ENCODE measurements around the gene CTCF. TPM values are rescaled to one million over a fixed set of nuclear protein-coding genes. Genes with fewer than 3 reads are reported as not detected.

The CTCF gene
- total RNA-seq, 1 experiment from 2014 or later: 41.3 TPM

DNA sequence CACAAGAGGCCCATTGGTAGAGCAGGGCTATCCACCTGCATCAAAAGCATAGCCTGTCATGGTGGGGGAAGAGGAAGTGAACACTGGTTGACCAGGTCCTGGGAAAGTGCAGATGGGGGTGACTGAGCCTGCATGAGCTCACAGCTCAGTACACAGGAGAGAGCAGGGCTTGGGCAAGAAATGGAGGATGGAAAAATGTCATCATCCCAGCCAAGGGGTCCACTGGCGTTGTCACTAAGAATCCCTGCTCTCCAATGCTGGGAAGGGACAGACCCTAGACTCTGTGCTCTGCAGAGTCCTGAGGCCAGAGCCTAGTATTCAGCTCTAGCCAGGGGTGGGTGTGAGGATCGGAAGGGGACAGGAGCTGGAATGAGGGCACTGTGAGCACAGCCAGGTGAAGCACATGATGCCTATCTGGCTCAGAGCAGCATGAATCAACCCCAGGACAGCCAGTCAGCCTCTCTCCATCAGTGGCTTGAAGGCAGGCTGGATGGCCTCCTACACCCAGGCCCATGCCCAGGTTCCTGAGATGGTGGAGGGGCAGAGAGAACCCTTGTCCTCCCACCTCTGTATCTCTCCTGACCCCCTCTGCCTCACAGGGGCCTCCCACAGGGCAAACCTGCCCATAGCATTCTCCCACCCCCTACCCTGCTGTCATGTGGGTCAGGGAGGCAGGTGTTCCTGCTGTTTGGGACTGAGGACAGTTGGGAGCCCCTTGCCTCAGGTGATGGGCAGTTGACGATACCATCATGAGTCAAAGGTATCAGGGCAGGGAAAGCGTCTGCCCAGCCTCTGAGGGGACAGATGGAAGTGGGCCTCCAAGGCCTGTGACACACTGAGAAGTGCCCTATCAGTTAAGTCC, 13.8 kb upstream of the CTCF start:
- no peak for DNase-seq (ENCODE audit: low spot score)

DNA sequence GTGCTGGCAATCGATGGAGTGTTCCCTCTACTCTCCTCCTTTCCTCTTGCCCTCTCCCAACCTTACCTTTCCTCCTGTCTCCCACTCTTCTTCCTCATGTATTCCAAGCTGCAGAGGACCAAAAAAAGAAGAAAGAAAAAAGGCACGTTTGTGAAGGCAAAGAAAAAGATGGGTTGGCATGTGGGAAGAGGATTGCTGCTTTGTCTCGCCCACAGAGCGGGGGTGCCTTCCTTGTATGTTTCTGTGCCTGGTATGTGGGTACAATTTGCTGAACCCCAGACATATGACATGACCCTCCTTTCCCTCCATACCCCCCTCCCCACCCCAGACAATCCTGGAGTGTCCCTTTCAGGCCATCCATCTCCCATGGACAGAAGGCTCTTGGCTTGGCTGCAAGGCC, 13.1 kb upstream of the CTCF start:
- DNase-seq (ENCODE audit: low spot score): no peak

DNA sequence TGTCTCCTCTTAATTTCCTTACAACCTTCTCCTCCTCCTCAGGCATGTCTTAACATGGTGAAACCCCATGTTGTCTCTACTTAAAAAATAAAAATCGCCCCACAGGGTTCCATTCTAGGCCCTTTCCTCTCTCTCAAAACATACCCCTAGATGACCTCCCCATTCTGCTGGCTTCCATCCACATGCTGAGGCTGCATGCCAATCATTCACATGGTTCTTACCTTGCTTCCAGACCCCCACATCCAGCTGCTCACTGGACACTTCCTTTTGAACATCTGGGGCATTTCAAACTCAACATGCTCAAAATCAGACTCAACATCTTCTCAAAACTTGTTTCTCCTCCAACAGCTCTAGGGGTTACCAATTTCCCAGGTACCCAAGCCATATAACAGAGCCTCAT, 12.4 kb upstream of the CTCF start:
- DNase-seq (ENCODE audit: low spot score): no peak

DNA sequence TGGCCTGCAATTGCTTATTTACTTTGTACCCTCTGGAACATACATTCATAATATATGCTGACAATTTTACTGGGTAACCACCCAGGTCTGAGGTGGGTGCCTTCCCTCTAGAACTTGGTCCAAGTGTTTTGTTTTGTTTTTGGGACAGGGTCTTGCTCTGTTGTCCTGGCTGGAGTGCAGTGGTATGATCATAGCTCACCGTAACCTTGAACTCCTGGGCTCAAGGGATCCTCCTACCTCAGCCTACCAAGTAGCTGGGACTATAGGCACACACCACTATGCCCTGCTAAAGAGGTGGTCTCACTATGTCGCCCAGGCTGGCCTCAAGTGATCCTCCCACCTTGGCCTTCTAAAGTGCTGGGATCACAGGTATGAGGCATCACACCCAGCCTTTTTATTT, 11.2 kb upstream of the CTCF start:
- no peak for DNase-seq (ENCODE audit: low spot score)

DNA sequence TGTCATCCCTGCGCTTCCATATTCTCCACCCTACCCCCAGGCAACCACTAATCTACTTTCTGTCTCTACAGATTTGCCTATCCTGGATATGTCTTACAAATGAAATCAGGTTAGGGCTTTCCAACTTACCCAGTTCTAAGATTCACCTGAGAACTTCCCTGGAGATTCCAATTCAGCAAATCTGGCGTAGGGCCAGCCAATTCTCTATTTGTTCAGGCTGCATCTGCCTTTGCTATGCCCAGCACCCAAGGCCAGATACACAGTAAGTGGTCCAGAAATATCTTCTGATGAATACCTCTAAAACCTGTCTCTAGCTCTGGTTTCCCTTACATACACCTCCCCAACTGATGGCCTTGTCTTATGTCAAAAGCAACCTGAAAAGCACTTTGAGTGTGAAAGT, 10.4 kb upstream of the CTCF start:
- DNase-seq (ENCODE audit: low spot score): no peak

DNA sequence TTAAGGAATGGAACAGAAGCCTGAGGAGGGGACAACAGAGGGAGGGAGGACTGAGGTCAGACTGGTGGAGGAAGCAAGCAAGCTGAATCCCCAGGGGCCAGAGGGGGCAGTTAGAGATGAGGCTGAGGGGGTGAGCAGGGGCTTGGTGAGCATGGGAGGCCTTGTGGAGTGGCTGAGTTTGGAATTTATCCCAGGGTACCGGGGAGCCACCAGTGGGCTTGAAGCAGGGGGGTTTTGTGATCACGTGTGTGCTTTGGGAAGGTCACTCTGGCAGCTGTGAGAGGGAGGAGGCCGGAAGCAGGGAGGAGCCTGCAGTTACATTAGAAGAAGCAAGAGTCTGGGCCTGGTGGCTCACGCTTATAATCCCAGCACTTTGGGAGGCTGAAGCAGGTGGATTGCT, 9.8 kb upstream of the CTCF start:
- DNase-seq (ENCODE audit: low spot score): no peak

DNA sequence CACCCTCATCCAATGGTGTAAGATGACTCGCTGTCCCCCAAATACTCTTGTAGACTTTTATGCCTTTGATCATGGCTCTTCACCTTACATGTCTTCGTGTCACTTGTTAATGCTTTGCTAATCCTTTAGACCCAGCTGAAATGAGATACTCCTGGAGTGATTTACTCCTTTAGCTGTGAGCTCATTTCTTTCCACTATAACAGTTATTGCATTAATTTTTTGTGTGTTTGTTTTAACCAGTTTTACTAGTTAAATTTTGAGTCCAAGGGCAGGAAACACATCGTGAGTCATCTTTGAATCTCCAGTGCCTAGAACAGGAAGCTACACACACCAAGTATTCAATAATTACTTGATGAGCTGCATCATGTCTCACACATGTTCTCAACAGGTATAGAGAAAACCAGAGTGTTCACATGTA, 6.5 kb upstream of the CTCF start:
- DNase-seq (ENCODE audit: low spot score): no peak

DNA sequence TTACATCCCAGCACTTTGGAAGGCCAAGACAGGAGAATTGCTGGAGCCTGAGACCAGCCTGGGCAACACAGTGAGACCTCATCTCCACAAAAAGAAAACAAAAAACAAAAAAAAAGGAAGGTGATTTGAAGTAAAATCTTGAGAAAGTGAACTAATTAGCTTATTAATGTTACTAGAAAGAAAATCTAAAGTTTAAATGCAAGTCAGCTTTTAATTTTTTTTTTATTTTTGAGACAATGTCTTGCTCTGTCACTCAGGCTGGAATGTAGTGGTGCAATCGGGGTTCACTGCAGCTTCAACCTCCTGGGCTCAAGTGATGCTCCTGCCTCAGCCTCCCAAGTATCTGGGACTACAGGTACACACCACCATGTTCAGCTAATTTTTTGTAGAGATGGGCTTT, 3.5 kb upstream of the CTCF start:
- no peak for DNase-seq (ENCODE audit: low spot score)

DNA sequence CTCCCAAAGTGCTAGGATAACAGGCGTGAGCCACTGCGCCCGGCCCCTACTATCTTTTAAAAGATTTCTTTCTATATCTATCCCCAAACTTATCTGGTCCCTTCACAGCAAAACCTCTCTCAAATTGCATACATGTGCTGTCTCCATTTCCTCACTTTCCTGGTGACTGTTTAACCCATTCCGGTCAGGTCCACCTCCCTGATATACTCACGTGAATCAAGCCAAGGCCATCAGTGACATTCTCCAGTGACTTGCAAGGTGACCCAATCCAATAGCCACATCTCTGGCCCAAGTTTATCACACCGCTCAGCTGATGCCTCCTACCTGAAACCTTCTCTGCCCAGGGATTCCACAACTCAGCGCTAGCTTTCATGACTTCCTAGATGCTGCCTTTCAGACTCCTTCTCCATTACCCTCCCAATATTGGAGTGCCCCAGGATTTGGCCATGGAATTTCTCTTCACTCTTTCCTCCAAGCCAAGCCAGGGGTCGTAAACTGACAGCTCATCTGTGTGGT, 1.4 kb upstream of the CTCF start:
- DNase-seq (ENCODE audit: low spot score): no peak

DNA sequence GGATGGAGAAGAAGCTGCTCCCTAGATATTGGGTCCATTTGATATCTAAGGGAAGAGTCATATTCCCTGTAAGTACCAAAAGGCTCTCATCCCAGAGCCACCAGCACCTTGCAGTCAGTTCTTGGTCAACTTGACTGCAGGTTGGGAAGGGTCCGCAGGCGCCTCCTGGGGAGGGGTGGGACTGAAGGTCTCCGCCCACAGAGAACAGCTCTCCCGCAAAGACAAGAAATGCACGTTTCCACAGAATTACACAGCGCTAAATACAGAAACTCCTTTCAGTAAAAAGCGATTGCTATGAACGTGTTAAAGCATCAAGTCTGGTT, 864 bp upstream of the CTCF start:
- no peak for DNase-seq (ENCODE audit: low spot score)

DNA sequence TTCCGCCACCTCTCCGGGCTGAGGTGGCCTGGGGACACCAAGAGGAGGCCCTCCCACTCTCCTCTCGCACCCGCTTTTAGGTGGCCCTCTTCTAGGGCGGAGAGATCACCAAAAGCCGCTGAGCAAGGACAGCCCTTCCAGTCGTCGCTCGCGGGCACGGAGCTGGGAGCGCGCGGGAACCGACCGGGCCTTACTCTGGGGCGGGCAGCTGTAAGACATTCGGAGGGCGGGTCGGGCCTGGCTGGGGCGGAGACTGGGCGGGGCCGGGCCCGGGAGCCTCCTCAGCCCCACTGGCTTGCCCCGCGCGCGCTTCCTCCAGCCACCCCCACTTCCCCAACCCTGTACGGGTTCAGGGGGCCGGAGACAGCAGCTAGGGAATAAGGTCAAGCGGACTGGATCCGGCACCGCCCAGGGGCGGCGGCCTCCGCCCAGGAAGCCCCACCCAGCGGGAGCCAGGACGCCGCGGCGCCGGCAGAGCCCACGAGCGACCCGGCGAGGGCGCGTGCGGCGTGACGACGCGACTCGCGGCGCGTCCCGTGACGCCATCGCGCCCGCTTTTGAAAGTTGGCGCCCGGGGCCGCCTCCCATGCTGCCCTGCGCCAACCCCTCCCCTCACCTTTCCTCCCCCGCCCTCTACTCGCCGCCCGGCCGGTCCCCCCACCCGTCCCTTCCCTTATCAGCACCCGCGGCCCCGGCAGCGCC, 351 bp upstream of the CTCF start:
- peak; percentile 92 for DNase-seq (ENCODE audit: low spot score)

DNA sequence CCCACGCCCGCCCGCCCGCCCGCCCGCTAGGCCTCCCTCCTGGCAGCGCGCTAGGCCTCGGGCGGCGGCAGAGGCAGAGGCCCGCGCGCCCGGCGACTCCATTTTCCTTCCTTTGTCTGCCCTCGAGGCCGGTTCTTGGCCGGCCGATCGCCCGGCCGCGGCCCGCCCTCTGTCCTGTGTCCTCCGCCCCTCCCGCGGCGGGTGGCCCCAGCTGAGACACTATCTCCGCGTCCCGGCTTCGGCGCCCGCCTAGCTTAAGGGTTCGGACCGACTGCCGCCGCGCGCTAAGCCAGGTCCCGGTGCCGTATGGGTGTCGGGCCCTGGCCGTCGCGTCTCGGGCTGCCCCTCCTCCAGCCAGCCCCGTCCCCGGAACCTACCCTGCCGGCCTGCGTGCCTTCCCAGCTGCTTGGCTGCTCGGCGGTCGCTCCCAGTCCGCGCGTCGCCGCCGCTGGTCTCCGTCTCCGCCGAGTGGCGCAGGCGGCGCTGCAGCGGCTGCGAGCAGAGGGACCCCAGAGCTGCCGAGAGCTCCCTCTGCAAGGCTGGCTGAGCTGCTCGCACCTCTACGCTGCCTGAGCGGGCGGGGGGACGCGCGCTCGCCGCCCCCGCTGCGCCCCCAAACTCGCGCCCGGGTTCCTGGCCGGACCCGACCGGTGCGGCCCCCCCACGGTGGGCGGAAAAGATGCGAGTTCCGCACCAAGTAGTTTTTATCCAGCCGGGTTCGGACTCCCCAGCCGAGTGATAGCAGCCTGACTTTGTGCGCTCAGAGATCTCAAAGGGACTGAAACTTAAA, 787 bp downstream of the CTCF start:
- no peak for DNase-seq (ENCODE audit: low spot score)

DNA sequence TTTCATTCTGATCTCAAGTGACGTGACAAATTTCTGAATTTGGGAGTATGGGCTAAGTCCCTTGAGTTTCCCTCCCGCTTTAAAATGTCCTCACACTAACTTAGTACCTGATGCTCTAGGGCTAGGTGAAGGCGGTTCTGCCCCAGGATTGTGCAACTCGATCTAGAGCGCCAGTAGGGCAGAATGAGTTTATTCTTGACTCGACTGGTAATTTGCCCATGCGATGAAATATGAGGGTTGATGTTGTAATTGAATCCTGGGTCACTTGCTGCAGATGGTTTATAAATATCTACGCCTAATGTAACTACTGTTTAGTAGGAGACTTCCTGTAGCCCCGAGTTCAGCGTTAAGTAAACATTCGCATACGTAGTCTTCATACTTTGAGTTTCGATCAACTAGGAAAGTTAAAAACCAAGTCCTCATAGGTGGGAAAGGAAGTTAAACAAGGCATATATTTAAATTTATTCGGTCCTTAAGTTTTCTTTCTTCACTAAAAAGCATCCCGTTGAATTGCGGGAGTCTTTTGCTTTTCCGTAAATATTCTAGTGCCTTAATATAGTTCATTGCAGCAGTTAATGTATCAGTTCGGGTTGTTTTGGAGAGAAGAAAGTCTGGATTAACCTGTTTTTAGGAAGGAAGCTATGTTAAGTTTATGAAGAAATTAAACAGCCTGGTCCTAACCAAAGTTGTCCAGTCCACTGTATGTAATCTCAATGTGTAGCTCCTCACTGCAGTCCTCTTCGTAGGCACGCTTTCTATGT, 1.6 kb downstream of the CTCF start:
- DNase-seq (ENCODE audit: low spot score): peak; percentile 51

DNA sequence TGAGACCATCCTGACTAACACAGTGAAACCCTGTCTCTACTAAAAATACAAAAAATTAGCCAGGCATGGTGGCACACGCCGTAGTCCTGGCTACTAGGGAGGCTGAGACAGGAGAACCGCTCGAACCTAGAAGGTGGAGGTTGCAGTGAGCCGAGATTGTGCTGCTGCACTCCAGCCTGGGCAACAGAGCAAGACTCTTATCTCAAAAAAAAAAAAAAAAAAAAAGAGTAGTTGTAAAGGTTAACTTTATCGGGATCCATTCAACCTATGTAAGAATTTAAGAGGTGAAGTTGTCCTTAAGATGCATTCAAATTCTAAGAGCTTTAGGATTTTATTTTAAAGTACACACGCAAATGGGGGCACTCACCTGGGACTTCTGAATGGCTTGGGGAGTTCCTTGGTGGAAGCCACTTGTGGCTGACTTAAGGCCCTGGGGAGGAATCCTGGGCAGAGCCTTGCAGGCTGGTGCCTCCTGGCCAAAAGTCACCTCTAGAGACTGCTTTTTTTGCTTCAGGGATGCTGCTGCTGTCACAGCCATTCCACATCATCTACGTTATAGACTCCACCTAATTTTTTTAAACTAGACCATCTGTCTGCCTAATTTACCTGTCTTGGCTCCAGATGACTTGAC, 3.3 kb downstream of the CTCF start:
- no peak for DNase-seq (ENCODE audit: low spot score)

DNA sequence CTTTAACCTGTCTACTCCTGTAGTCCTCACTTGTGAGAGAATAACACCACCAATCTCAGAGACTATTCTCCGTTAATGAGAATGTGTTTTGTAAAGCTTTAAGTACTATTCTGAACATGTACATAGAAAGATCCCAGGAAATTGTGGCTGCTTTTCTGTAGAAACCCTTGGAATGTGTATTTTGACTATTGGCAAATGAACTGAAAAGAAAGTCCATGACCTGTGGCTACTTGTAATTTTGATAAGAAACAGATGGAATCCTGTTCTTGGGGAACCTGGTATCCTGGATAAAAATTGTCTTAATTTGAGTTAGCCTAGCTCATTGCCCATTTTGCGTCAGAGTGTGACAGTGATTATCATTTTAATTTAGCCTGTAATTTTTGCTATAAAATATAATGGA, 9.1 kb downstream of the CTCF start:
- DNase-seq (ENCODE audit: low spot score): no peak

DNA sequence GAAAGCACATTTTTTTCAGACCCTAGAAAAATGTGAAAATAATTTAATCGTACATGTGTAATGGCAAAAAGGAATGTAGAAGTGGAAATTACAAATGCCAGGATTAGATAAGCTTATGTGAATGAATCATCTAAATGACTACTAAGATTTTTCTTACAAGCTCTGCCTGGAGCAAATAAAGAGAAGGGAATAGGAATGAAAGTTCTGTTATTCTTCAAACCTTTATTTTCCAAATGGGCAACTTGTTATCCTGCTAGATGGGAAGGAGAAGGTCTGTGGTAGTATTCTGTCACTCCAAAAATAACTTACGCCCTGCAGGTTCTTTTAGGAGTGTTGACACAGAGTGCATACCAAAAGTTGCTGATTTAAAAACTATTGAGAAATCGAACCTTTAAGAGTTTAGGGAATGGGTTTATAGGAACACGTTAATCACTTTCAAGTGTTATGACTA, 9.7 kb downstream of the CTCF start:
- DNase-seq (ENCODE audit: low spot score): no peak

DNA sequence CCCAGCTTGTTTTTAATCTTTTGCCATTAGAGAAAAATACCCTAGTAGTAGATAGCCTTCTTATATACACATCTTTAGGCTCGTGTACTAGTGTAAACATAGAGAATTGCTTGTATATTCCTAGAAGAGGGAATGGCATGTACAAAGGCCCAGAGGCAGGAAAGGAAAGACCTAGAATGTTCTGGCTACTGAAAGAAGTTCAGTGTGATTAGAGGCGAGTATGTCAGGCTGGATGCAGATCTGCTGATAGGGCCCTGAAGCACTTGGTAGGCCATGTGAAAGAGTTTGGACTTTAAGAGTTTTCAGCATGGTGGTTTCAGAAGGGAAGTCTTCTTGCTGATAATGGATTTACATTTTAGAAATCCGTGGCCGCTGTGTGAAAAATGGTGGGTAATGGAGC, 17.4 kb downstream of the CTCF start:
- no peak for DNase-seq (ENCODE audit: low spot score)

DNA sequence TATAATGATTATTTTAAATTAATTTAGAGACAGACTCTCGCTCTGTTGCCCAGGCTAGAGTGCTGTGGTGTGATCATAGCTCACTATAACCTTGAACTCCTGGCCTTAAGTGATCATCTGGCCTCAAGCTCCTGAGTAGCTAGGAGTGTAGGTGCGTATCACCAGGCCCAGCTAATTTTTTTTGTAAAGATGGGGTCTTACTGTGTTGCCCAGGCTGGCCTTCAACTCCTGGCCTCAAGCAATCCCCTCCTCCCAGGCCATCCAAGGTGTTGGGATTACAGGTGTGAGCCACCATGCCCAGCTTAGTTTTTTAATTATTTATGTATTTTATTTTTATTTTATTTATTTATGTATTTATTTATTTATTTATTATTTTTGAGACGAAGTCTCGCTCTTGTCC, 17.9 kb downstream of the CTCF start:
- no peak for DNase-seq (ENCODE audit: low spot score)

DNA sequence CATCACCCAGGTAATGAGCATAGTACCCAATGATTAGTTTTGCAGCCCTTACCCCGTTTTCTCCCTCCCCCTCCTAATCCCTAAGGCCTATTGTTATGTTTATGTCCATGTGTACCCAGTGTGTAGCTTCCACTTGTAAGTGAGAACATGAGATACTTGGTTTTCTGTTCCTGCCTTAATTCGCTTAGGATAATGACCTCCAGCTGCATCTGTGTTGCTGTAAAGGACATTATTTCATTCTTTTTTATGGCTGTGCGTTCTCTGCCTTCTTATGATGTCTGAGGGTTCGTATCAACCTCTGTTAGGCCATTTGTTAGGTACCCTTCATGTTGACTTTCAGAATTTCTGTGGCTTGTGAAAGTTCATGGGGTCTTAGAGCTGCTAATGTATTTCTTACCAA, 31.0 kb downstream of the CTCF start:
- no peak for DNase-seq (ENCODE audit: low spot score)

DNA sequence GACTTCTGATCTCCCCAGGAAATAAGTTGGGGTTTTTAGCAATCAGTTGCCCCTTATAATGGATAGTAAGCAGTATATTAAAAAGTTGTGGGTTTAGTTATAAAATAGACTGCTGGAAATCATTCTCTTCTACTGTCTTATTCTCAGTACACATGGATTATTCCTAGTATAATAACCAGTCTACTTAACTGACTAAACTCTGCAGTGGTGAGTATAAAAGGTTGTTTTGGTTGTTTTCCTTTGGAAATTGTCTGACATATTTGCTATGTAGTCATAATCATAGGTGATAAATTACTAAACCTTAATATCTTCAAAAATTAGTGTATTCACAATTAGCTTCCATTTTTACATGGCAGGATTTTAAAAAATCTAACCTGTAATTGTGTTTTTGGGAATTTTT, 31.4 kb downstream of the CTCF start:
- DNase-seq (ENCODE audit: low spot score): no peak

DNA sequence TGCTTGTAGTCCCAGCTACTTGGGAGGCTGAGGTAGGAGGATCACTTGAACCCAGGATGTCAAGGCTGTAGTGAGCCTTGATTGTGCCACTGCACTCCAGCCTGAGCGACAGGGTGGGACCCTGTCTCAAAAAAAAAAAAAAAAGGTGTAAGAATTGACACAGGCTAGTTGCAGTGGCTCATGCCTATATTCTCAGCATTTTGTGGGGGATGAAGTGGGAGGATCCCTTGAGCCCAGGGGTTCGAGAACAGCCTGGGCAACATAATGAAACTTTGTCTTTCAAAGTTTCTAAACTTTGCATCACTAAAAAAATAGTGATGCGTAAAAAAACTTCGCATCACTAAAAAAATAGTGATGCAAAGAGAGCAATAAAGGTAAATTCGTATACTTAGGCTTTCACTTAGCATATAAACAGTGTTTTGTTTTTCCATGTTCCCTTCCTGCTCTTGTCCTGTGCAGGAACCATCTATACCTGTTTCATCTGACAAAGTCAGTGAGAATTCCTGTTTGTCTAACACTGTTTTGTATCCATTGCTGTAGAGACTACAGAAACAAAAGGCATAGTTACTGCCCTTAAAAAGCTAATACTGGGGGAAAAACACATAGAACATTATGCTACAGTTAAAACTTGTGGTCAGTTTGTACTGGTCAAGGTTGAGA, 32.1 kb downstream of the CTCF start:
- DNase-seq (ENCODE audit: low spot score): no peak
